K562 (cell line): ENCODE data around the gene TSSK2. TPM values are rescaled to one million over a fixed set of nuclear protein-coding genes. Genes with fewer than 3 reads are reported as not detected.
A peak's percentile ranks its signal among the peaks of the same experiment; 100 is the strongest.

ENCODE experiments used
- BACH1 ChIP-seq: fragments of 200-800 bp; sonication (Bioruptor generic); IDR thresholded peaks from 2 replicates; pipeline ENCODE4 v1.6.1; 2016; ENCODE audit warnings: missing genetic modification characterization, missing compliant biosample characterization
- CCAR2 ChIP-seq: fragments of 200-400 bp; formaldehyde crosslinking; IDR thresholded peaks from 2 replicates; pipeline ENCODE4 v1.6.1; 2017; ENCODE audit warnings: mild to moderate bottlenecking, low read depth, low read length
- COPS2 ChIP-seq: fragments of 450-650 bp; conservative IDR thresholded peaks from 2 replicates; pipeline ENCODE4 v1.6.1; 2016; ENCODE audit warnings: mild to moderate bottlenecking, moderate library complexity
- CTBP1 ChIP-seq: fragments of 450-650 bp; IDR thresholded peaks from 2 replicates; pipeline ENCODE4 v1.6.1; 2016; ENCODE audit warnings: borderline replicate concordance
- HDAC1 ChIP-seq, 2 experiments: fragments of 450-650 bp; IDR thresholded peaks; 2 replicates each; pipeline ENCODE4 v1.6.1; 2016 to 2017; ENCODE audit warnings: inconsistent platforms in 1 of 2, mild to moderate bottlenecking in 1 of 2, moderate library complexity in 1 of 2
- ILK ChIP-seq: fragments of 450-650 bp; IDR thresholded peaks from 2 replicates; pipeline ENCODE4 v1.6.1; 2016; ENCODE audit warnings: missing genetic modification characterization, low read depth, mild to moderate bottlenecking, missing compliant biosample characterization, moderate library complexity, borderline replicate concordance
- KHSRP ChIP-seq: fragments of 450-650 bp; IDR thresholded peaks from 2 replicates; pipeline ENCODE4 v1.6.1; 2017
- MTA1 ChIP-seq: fragments of 450-650 bp; IDR thresholded peaks from 2 replicates; pipeline ENCODE4 v1.6.1; 2017; ENCODE audit warnings: borderline replicate concordance
- SMAD4 ChIP-seq: fragments of 250-450 bp; sonication (Bioruptor Pico); conservative IDR thresholded peaks from 2 replicates; pipeline ENCODE4 v1.8.0; 2021; ENCODE audit warnings: inconsistent platforms, mild to moderate bottlenecking, moderate library complexity
- SRSF3 ChIP-seq: fragments of 200-400 bp; formaldehyde crosslinking; IDR thresholded peaks from 2 replicates; pipeline ENCODE4 v1.6.1; 2016; ENCODE audit warnings: mild to moderate bottlenecking, low read length, moderate library complexity; ENCODE audit not compliant: insufficient read depth
- TCFL5 ChIP-seq: fragments of 250-450 bp; sonication (Bioruptor Pico); conservative IDR thresholded peaks from 2 replicates; pipeline ENCODE4 v1.6.1; 2021; ENCODE audit warnings: mild to moderate bottlenecking, moderate library complexity, matching md5 sums
- ZC3H4 ChIP-seq: sonication (generic); formaldehyde crosslinking; IDR thresholded peaks from 2 replicates; pipeline ENCODE4 v1.9.0; 2021; ENCODE audit warnings: missing genetic modification reagents, borderline replicate concordance
- ZNF695 ChIP-seq: fragments of 450-650 bp; formaldehyde crosslinking; IDR thresholded peaks from 2 replicates; pipeline ENCODE4 v1.4.0; 2020; ENCODE audit warnings: mild to moderate bottlenecking, moderate library complexity
- ZNF79 ChIP-seq: fragments of 250-450 bp; sonication (Bioruptor Pico); IDR thresholded peaks from 2 replicates; pipeline ENCODE4 v1.4.0; 2020; ENCODE audit warnings: low read depth, mild to moderate bottlenecking, moderate library complexity
- polyA plus RNA-seq, 8 experiments: library from polyadenylated mRNA; depleted of rRNA in 4 of 8; stranded (reverse) in 5 of 8; unstranded in 3 of 8; fragments of >200 nt; fragmentation: Nextera tagmentation in 2 of 8; fragmentation: Illumina TruSeq in 1 of 8; extraction: Ambion mirVana in 2 of 8; extraction: Trizol in 1 of 8; gene quantifications; 2 replicates each; pipeline versions ENCODE4 v1.2.1 to v1.2.3, GENCODE V29; 2011 to 2014; ENCODE audit warnings: inconsistent platforms in 1 of 8, missing spikeins in 1 of 8
- total RNA-seq, 7 experiments: library from RNA; depleted of rRNA in 6 of 7; stranded (reverse); fragments of >200 nt in 6 of 7; fragmentation: Illumina TruSeq in 2 of 7; extraction: Trizol in 2 of 7; gene quantifications; 2 replicates each; pipeline versions ENCODE4 v1.2.1 to v1.2.3, GENCODE V29; 2011 to 2021; ENCODE audit warnings: low replicate concordance in 1 of 7
- TF ChIP-seq, protein P1 (sequence below): sonication (generic); formaldehyde crosslinking; IDR thresholded peaks from 2 replicates; pipeline ENCODE4 v1.8.0; 2023; ENCODE audit warnings: mild to moderate bottlenecking, missing genetic modification reagents
- TF ChIP-seq, protein P2 (sequence below): sonication (generic); formaldehyde crosslinking; IDR thresholded peaks from 2 replicates; pipeline ENCODE4 v1.4.0; 2020; ENCODE audit warnings: mild to moderate bottlenecking, missing genetic modification reagents
- TF ChIP-seq, protein P3 (sequence below): sonication (generic); formaldehyde crosslinking; IDR thresholded peaks from 2 replicates; pipeline ENCODE4 v1.8.0; 2022; ENCODE audit warnings: mild to moderate bottlenecking, missing genetic modification reagents
- TF ChIP-seq, protein P4 (sequence below): fragments of 250-450 bp; sonication (Bioruptor Pico); IDR thresholded peaks from 2 replicates; pipeline ENCODE4 v1.9.0; 2021; ENCODE audit warnings: mild to moderate bottlenecking, inconsistent platforms
- TF ChIP-seq, protein P5 (sequence below): fragments of 250-450 bp; sonication (Bioruptor Pico); IDR thresholded peaks from 2 replicates; pipeline ENCODE4 v1.4.0; 2020
- TF ChIP-seq, protein P6 (sequence below): IDR thresholded peaks from 2 replicates; pipeline ENCODE4 v1.6.1; 2011; ENCODE audit warnings: borderline replicate concordance, low read depth, mild to moderate bottlenecking, moderate library complexity, low read length; ENCODE audit not compliant: insufficient read depth, poor library complexity, severe bottlenecking

The TSSK2 gene
- total and polyA plus RNA-seq, 9 of the 15 experiments (the other 6 are each of a cell fraction or from before 2014, with no cell fraction given): 0.04 TPM; not detected in 8

DNA sequence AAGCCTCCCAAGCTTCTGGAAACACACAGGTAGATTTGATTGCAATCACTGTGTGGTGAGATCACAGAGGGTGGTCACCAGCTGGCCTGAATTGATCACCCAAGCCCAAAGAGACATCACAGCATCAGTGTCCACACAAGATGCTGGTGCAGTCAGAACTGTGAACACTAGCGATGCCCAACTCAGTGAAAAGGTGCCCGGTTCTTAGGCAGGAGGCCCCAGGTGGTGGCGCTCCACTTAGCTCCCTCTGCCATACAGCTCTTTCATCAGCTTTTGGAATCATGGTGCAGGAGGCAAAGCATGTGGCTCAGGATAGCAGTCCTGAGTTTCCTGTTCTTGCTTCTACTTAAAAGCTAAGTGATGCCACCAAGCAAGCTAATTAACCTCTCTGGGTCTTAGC lies 20.0 kb upstream of the TSSK2 start (continued):
- TF ChIP-seq, protein P1, sequence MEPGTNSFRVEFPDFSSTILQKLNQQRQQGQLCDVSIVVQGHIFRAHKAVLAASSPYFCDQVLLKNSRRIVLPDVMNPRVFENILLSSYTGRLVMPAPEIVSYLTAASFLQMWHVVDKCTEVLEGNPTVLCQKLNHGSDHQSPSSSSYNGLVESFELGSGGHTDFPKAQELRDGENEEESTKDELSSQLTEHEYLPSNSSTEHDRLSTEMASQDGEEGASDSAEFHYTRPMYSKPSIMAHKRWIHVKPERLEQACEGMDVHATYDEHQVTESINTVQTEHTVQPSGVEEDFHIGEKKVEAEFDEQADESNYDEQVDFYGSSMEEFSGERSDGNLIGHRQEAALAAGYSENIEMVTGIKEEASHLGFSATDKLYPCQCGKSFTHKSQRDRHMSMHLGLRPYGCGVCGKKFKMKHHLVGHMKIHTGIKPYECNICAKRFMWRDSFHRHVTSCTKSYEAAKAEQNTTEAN: no peak
- TF ChIP-seq SRSF3 (no peak), HDAC1 (IDR thresholded peaks at IDR 0.05) (no peak), COPS2 (no peak), CCAR2 (no peak), KHSRP (no peak), ZC3H4 (CRISPR knock-in tag) (no peak), ZNF695 (0 out of 2 replicates have a peak, but pooled peaks have one; percentile 11), ZNF79 (CRISPR knock-in tag) (no peak), SMAD4 (CRISPR knock-in tag) (peak; percentile 32; the same call in 1 of the 2 replicates), ILK (tag) (no peak), BACH1 (tag) (no peak), CTBP1 (peak; percentile 70), MTA1 (no peak), TCFL5 (no peak)
- TF ChIP-seq, protein P2, sequence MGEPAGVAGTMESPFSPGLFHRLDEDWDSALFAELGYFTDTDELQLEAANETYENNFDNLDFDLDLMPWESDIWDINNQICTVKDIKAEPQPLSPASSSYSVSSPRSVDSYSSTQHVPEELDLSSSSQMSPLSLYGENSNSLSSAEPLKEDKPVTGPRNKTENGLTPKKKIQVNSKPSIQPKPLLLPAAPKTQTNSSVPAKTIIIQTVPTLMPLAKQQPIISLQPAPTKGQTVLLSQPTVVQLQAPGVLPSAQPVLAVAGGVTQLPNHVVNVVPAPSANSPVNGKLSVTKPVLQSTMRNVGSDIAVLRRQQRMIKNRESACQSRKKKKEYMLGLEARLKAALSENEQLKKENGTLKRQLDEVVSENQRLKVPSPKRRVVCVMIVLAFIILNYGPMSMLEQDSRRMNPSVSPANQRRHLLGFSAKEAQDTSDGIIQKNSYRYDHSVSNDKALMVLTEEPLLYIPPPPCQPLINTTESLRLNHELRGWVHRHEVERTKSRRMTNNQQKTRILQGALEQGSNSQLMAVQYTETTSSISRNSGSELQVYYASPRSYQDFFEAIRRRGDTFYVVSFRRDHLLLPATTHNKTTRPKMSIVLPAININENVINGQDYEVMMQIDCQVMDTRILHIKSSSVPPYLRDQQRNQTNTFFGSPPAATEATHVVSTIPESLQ (CRISPR knock-in tag): no peak
- TF ChIP-seq, protein P3, sequence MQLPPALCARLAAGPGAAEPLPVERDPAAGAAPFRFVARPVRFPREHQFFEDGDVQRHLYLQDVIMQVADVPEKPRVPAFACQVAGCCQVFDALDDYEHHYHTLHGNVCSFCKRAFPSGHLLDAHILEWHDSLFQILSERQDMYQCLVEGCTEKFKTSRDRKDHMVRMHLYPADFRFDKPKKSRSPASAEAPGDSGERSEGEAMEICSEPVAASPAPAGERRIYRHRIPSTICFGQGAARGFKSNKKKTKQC (CRISPR knock-in tag): no peak
- TF ChIP-seq, protein P4, sequence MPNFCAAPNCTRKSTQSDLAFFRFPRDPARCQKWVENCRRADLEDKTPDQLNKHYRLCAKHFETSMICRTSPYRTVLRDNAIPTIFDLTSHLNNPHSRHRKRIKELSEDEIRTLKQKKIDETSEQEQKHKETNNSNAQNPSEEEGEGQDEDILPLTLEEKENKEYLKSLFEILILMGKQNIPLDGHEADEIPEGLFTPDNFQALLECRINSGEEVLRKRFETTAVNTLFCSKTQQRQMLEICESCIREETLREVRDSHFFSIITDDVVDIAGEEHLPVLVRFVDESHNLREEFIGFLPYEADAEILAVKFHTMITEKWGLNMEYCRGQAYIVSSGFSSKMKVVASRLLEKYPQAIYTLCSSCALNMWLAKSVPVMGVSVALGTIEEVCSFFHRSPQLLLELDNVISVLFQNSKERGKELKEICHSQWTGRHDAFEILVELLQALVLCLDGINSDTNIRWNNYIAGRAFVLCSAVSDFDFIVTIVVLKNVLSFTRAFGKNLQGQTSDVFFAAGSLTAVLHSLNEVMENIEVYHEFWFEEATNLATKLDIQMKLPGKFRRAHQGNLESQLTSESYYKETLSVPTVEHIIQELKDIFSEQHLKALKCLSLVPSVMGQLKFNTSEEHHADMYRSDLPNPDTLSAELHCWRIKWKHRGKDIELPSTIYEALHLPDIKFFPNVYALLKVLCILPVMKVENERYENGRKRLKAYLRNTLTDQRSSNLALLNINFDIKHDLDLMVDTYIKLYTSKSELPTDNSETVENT (CRISPR knock-in tag): no peak
- TF ChIP-seq, protein P5, sequence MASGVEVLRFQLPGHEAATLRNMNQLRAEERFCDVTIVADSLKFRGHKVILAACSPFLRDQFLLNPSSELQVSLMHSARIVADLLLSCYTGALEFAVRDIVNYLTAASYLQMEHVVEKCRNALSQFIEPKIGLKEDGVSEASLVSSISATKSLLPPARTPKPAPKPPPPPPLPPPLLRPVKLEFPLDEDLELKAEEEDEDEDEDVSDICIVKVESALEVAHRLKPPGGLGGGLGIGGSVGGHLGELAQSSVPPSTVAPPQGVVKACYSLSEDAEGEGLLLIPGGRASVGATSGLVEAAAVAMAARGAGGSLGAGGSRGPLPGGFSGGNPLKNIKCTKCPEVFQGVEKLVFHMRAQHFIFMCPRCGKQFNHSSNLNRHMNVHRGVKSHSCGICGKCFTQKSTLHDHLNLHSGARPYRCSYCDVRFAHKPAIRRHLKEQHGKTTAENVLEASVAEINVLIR (CRISPR knock-in tag): no peak
- TF ChIP-seq, protein P6, sequence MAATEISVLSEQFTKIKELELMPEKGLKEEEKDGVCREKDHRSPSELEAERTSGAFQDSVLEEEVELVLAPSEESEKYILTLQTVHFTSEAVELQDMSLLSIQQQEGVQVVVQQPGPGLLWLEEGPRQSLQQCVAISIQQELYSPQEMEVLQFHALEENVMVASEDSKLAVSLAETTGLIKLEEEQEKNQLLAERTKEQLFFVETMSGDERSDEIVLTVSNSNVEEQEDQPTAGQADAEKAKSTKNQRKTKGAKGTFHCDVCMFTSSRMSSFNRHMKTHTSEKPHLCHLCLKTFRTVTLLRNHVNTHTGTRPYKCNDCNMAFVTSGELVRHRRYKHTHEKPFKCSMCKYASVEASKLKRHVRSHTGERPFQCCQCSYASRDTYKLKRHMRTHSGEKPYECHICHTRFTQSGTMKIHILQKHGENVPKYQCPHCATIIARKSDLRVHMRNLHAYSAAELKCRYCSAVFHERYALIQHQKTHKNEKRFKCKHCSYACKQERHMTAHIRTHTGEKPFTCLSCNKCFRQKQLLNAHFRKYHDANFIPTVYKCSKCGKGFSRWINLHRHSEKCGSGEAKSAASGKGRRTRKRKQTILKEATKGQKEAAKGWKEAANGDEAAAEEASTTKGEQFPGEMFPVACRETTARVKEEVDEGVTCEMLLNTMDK: peak; percentile 44
